Transverse colon (tissue), 3 donors: ENCODE data around the gene TFRC.

Experiments used
- EP300 ChIP-seq: sonication (generic); formaldehyde crosslinking; IDR thresholded peaks from one replicate; pipeline ENCODE4 v1.6.1; 2017; ENCODE audit warnings: antibody characterized with exemption, low read depth
- POLR2A ChIP-seq: fragments of 450-650 bp; IDR thresholded peaks from one replicate; pipeline ENCODE4 v1.6.1; 2016; ENCODE audit warnings: antibody characterized with exemption, mild to moderate bottlenecking, moderate library complexity
- TF ChIP-seq, protein P1 (sequence below), 5 experiments: fragments of 200-600 bp in 3 of 5; fragments of 450-650 bp in 2 of 5; sonication (generic) in 3 of 5; IDR thresholded peaks; 1 replicate in 2 of 5; 2 replicates in 3 of 5; pipeline ENCODE4 v1.5.1; 2016 to 2017; ENCODE audit warnings: antibody characterized with exemption in 5 of 5, inconsistent platforms in 3 of 5, mild to moderate bottlenecking in 2 of 5, moderate library complexity in 1 of 5

DNA sequence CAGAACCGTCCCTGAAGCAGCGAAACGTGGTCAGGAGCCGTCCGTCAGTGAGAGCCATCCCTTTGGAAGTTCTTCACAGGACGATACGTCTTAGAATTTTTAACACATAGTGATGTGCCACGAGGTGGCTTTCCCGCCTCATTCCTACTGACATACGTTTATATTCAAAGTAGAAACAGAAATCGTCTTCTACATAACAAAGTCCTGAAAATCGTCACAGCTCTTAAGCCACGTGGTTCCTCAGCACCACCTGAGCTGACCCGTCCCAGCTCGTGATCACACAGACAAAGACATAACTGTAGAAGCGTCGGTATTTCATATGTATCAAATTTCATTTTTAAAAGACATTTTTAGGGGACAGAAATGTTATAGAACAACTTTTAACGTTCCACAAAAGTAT is 73.5 kb downstream of the TFRC start:
- TF ChIP-seq, protein P1, sequence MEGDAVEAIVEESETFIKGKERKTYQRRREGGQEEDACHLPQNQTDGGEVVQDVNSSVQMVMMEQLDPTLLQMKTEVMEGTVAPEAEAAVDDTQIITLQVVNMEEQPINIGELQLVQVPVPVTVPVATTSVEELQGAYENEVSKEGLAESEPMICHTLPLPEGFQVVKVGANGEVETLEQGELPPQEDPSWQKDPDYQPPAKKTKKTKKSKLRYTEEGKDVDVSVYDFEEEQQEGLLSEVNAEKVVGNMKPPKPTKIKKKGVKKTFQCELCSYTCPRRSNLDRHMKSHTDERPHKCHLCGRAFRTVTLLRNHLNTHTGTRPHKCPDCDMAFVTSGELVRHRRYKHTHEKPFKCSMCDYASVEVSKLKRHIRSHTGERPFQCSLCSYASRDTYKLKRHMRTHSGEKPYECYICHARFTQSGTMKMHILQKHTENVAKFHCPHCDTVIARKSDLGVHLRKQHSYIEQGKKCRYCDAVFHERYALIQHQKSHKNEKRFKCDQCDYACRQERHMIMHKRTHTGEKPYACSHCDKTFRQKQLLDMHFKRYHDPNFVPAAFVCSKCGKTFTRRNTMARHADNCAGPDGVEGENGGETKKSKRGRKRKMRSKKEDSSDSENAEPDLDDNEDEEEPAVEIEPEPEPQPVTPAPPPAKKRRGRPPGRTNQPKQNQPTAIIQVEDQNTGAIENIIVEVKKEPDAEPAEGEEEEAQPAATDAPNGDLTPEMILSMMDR (IDR thresholded peaks at IDR 0.05), result no peak
- TF ChIP-seq POLR2A (no peak), EP300 (no peak)
